Measurements from ENCODE around the gene RAPGEF4.
"Not testable (repeated sequence)": the region's sequence is repeated elsewhere in the genome, so short reads cannot be mapped to it uniquely, and the experiment has no call there.

The RAPGEF4 gene

GRCh38 chr2:173010233-173010632 lies 274.6 kb downstream of the RAPGEF4 start:
- no peak for DNase-seq

- no peak for DNase-seq
Measured at GRCh38 chr2:173016451-173016850, 280.8 kb downstream of the RAPGEF4 start.

GRCh38 chr2:173017646-173018420 lies 282.2 kb downstream of the RAPGEF4 start:
- no peak for DNase-seq

- no peak for DNase-seq
Measured at GRCh38 chr2:173019755-173020154, 284.1 kb downstream of the RAPGEF4 start.

- peak; percentile 50 for DNase-seq
Measured at GRCh38 chr2:173021939-173022371, 286.3 kb downstream of the RAPGEF4 start.

GRCh38 chr2:173023718-173024117 lies 288.1 kb downstream of the RAPGEF4 start:
- no peak for DNase-seq

- no peak for DNase-seq
Measured at GRCh38 chr2:173026479-173026878, 290.8 kb downstream of the RAPGEF4 start.

GRCh38 chr2:173027181-173028128 lies 291.8 kb downstream of the RAPGEF4 start:
- peak; percentile 83 for DNase-seq

DNA sequence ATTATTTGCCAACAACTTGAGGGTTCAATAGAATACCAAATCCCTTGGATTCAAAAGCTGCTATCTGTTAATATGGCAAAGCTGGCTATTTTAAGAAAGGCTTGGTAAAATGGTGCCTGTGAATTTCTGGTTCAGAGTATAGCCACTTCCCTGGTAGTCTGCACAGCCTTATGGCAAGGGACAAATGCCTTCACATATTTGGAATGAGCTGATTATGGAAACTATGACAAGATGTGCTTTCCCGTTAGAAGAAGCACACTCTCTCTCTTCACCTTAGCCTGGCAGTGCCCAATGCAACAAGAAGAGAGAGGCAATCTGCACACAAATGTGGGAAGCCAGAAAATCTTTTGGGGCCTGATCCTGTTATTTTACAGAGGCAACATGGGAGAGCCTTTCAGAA lies 292.5 kb downstream of the RAPGEF4 start:
- DNase-seq, result no peak

GRCh38 chr2:173028671-173029070 lies 293.0 kb downstream of the RAPGEF4 start:
- no peak for DNase-seq

GRCh38 chr2:173030561-173031490 lies 295.2 kb downstream of the RAPGEF4 start:
- DNase-seq, result peak; percentile 38

DNA sequence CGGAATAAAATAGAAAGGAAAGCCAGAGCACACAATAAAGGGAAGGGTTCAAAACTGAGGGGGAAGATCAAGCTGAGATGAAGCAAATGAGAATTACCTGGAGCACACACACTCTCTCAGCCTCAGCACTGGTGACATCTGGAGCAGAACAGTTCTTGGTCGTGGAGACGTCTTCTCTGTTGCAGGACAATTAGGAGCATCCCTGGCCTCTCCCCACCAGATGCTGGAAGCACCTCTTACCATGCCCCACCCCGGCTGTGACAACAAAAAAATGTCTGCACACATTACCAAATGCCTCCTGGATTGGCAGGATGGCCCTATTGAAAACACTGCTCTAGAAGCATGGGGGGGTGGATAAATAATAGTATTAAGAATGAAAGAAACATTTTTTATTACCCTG lies 296.4 kb downstream of the RAPGEF4 start:
- no peak for DNase-seq

GRCh38 chr2:173033084-173033483 lies 297.4 kb downstream of the RAPGEF4 start:
- peak; percentile 62 for DNase-seq

DNA sequence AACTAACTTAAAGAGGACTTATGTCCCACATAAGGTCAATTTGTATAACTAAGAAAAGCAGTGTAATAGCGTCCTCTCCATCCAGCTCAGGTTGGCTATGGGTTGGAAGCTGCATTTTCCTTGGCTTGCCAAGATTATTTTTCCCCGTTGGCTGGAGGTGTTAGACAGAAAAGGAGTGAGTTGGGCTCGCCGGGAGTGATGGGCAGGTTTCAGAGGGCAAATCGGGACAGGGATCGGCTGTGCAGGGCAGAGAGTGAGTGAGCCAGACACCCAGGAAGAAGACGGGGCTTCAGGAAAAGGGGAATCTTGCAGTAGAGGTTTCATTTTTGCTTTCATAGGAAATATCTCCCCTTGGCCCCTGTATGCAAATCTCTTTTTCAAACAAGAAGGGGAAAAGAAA lies 298.5 kb downstream of the RAPGEF4 start:
- DNase-seq, result no peak

DNA sequence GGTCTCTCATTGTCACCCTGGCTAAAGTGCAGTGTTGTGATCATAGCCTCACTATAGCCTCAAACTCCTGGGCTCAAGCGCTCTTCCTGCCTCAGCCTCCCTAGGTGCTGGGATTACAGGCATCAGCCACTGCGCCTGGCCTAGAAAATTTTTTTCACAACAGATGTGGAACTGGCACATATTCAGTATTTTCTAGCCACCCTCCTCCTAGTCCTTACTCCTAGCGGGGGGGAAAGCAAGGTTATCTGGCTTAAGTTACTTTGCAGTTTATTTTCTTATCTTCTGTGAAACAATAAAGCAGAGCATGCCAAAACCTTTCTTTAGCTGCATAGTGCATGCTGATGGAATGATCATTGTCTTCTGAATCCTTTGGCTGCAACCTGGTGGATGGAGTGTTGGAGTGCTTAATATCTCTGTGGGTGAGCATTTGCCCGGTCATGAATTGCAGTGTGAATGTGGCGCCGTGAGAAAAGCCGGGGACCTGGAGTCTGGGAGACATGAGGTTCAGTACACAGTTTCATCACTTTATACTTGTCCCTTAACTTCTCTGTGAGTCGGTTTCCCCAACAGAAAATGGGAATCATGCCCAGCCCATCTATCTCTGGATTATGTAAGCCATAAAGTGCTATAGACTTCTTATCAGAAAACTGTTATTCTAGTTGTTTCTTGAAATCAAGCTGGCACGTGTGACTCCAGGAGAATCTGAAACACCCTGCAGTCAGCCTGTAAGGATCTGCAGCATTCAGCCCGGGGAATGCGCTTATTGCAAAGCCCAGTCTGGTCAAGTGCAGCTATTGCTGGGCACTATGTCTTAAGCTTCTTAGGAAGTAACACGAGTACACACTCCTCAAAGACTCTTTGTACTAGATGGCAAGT lies 301.8 kb downstream of the RAPGEF4 start:
- DNase-seq, result no peak

DNA sequence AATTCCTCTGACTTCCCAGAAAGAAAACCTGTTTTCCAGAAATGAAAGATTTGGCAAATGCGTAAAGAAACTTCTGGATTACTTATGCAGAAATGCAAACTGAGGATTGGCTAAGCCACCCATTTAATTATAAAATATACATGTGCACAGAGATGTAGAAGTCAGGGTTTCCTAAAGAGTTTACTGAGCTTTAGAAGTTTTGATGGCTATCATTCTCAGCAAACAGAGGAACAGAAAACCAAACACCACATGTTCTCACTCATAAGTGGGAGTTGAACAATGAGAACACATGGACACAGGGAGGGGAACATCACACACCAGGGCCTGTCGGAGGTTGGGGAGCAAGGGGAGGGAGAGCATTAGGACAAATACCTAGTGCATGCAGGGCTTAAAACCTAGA lies 302.6 kb downstream of the RAPGEF4 start:
- DNase-seq, result not testable (repeated sequence)

DNA sequence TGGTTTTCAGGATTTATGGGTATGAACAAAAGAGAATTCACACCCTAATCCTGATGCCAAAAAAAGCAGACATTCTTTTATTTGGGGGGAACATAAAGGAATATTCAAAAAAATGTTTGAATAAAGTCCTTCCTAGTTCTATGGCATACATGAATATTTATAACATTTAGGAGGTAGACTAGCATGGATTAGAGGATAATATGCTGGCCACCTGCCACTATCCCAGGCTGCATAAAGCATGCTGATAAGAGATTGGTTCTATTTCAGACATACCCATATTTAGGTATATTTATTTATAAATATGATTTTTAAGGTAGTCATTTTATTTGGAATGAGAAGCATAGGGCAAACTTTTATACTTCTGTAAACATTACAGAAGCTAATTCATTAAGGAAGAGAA lies 305.1 kb downstream of the RAPGEF4 start:
- no peak for DNase-seq

DNA sequence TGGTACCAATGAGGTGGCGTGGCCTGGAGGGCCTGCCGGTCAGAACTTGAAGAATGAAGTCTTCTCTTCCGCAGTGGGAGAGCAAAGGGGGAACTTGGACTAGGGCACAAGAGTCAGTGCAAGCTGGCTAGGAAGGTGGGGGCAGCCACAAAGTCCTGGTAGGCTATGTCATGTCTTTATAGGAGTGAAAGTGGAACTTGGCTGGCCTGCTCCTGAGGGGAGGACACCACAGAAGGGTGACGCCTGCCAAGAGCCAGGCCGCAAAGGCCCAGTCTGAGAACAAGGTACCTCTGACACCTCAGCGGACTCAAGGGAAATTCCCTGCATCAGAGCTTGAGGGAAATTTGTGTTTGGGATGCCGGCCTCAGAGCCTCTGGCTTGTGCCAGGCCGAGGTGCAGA lies 307.8 kb downstream of the RAPGEF4 start:
- DNase-seq, result no peak

GRCh38 chr2:173043897-173044519 lies 308.4 kb downstream of the RAPGEF4 start:
- DNase-seq, result no peak

GRCh38 chr2:173044686-173045085 lies 309.0 kb downstream of the RAPGEF4 start:
- DNase-seq, result no peak

DNA sequence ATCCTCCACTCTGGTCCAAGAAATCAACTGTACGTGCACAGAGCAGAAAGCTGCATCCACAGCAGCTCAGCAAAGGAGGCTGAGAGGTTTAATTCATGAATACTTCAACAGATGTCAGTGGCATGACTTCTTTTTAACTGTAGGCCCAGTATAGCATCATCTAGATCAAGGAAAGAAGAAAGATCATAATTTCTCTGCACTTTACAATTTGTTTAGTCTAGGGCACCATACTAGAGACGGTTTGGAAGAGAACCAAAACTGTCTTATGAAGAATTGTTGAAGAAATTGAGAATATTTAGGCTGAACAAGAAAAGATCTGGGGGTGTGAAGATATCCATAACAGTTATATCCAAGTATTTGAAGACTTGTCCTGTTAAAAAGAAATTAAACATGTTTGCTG lies 309.5 kb downstream of the RAPGEF4 start:
- no peak for DNase-seq
